Measurements from ENCODE around the gene HPN. TPM values are rescaled to one million over a fixed set of nuclear protein-coding genes. Genes with fewer than 3 reads are reported as not detected.
A peak's percentile ranks its signal among the peaks of the same experiment; 100 is the strongest.
"Not testable (repeated sequence)": the region's sequence is repeated elsewhere in the genome, so short reads cannot be mapped to it uniquely, and the experiment has no call there.

Gene HPN
- total RNA-seq, 2 experiments from 2014 or later: 0.09 TPM; not detected in 1

DNA sequence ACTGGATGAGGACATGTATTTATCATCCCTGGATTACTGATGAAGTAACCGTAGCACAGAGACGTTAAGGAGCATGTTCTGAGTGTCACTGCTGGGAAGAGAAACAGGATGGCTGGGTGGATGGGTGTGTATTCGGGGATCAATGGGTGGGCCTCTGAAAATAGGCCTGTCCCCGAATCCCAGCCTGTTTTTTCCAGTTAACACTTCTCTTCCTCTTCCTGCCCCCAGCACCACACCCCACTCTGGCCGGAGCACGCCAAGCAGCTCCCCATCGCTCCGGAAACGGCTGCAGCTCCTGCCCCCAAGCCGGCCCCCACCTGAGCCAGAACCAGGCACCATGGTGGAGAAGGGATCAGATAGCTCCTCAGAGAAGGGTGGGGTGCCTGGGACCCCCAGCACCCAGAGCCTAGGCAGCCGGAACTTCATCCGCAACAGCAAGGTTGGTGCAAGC is 32.6 kb upstream of the HPN start:
- no peaks in the 10 kb centered on the region for H3K27me3 Mint-ChIP-seq
- POLR2A ChIA-PET: interaction anchor here (1.1 kb wide), 1 partner anchor 20 kb away, joined by 3 read pairs; no protein-coding TSS in a partner anchor
- H3K27ac Mint-ChIP-seq: no peak overlapping the region
- intact Hi-C loops (cut with DNase I, micrococcal nuclease): no loop called here
- H3K9me3 Mint-ChIP-seq (ENCODE audit: low read depth): no peaks in the 10 kb centered on the region
- no peak overlapping the region for H3K4me3 Mint-ChIP-seq
- CTCF ChIA-PET: interaction anchor here (10.4 kb wide), 1 partner anchor 35 kb away, joined by 124 read pairs; no protein-coding TSS in a partner anchor
- ATAC-seq (no peak), DNase-seq (no peak)
- peaks cover 68% of the 10 kb centered on the region for H3K36me3 Mint-ChIP-seq (ENCODE audit: low read depth)
- H3K4me1 Mint-ChIP-seq: peaks cover 72% of the 10 kb centered on the region

GRCh38 chr19:35009424-35010415 is 31.8 kb upstream of the HPN start:
- DNase-seq: no peak

DNA sequence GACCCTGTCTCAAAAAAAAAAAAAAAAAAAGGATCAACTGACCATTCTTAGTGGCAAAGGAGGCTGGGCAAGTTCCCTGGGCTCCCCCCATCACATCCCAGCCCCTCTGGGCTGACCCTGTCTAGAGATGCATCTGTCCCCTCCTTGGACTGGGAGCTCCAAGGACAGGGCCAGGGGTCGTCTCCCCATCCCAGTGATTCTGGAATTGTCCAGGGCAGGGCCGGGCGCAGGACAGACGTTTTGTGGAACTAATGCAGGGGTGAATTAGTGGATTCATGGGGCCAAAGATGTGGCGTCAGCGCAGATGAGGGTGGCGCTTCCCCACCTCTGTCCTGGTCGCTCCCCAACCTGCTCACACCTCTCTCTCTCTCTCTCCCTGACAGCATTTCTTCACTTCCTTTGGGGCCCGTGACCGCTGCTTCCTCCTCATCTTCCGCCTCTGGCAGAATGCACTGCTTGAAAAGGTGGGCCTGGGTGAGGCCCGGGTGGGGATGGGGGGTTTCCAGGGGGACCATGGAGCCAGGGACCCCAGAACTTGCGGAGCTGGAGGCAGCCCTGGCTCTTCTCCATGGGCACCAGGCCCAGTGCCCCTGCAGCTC is 30.3 kb upstream of the HPN start:
- peaks cover 75% of the 10 kb centered on the region for H3K4me1 Mint-ChIP-seq
- ChIA-PET CTCF (interaction anchor here (0.6 to 10.4 kb wide), 8 partner anchors 9 to 107 kb away, joined by 3 to 124 read pairs (median 4); no protein-coding TSS in a partner anchor), POLR2A (interaction anchor here (0.6 kb wide), 1 partner anchor 10 kb away, joined by 4 read pairs; no protein-coding TSS in a partner anchor)
- no peaks in the 10 kb centered on the region for H3K9me3 Mint-ChIP-seq (ENCODE audit: low read depth)
- DNase-seq (no peak), ATAC-seq (no peak)
- intact Hi-C loops (cut with DNase I, micrococcal nuclease): loop anchor here in 1 of 2 experiments (5.0 kb wide), 1 partner anchor 279 kb away; the partner anchor contains the start of gene ZNF181
- H3K36me3 Mint-ChIP-seq (ENCODE audit: low read depth): peaks cover 69% of the 10 kb centered on the region
- H3K4me3 Mint-ChIP-seq: no peak overlapping the region
- peak overlapping the region; percentile 64 for H3K27ac Mint-ChIP-seq
- no peaks in the 10 kb centered on the region for H3K27me3 Mint-ChIP-seq

More at GRCh38 chr19:35009424-35010415, 31.8 kb upstream of the HPN start:
- Mint-ChIP-seq H3K36me3 (ENCODE audit: low read depth) (peaks cover 68% of the 10 kb centered on the region), H3K9me3 (ENCODE audit: low read depth) (no peaks in the 10 kb centered on the region), H3K4me1 (peaks cover 74% of the 10 kb centered on the region), H3K4me3 (no peak overlapping the region), H3K27me3 (no peaks in the 10 kb centered on the region), H3K27ac (peak overlapping the region; percentile 55)
- ATAC-seq: no peak
- intact Hi-C loops (cut with DNase I, micrococcal nuclease): loop anchor here in 1 of 2 experiments (5.0 kb wide), 1 partner anchor 277 kb away; the partner anchor contains the start of gene ZNF181
- ChIA-PET CTCF (interaction anchor here (0.9 to 10.4 kb wide), 2 partner anchors 34 to 36 kb away, joined by 3 to 124 read pairs; no protein-coding TSS in a partner anchor), POLR2A (no interaction called here)

- ATAC-seq (no peak), DNase-seq (no peak)
- Mint-ChIP-seq H3K36me3 (ENCODE audit: low read depth) (peaks cover 63% of the 10 kb centered on the region), H3K9me3 (ENCODE audit: low read depth) (no peaks in the 10 kb centered on the region), H3K27ac (peak overlapping the region; percentile 77), H3K4me3 (no peak overlapping the region), H3K4me1 (peaks cover 67% of the 10 kb centered on the region), H3K27me3 (no peaks in the 10 kb centered on the region)
- ChIA-PET CTCF (interaction anchor here (0.7 to 10.4 kb wide), 9 partner anchors 11 to 106 kb away, joined by 4 to 124 read pairs (median 5); no protein-coding TSS in a partner anchor), POLR2A (no interaction called here)
- intact Hi-C loops (cut with DNase I, micrococcal nuclease): loop anchor here in 1 of 2 experiments (5.0 kb wide), 1 partner anchor 280 kb away; the partner anchor contains the start of gene ZNF181
These were observed 29.5 kb upstream of the HPN start for GRCh38 chr19:35011737-35012682.

- peaks cover 69% of the 10 kb centered on the region for H3K36me3 Mint-ChIP-seq (ENCODE audit: low read depth)
- peak overlapping the region; percentile 77 for H3K27ac Mint-ChIP-seq
- intact Hi-C loops (cut with DNase I, micrococcal nuclease): loop anchor here (1.0 to 5.0 kb wide), 2 partner anchors 40 to 281 kb away; partner anchors contain the start of gene ZNF181 (in 1 of the 2)
- no peaks in the 10 kb centered on the region for H3K27me3 Mint-ChIP-seq
- DNase-seq: peak; percentile 89
- peaks cover 65% of the 10 kb centered on the region for H3K4me1 Mint-ChIP-seq
- ChIA-PET POLR2A (interaction anchor here (0.6 kb wide), 1 partner anchor 165 kb away, joined by 3 read pairs; no protein-coding TSS in a partner anchor), CTCF (interaction anchor here (0.5 to 10.4 kb wide), 13 partner anchors 9 to 849 kb away, joined by 3 to 124 read pairs (median 3); no protein-coding TSS in a partner anchor)
- H3K4me3 Mint-ChIP-seq: peak overlapping the region; percentile 39
- ATAC-seq: peak; percentile 86
- H3K9me3 Mint-ChIP-seq (ENCODE audit: low read depth): no peaks in the 10 kb centered on the region
These were observed 28.3 kb upstream of the HPN start for GRCh38 chr19:35013041-35013819.

DNA sequence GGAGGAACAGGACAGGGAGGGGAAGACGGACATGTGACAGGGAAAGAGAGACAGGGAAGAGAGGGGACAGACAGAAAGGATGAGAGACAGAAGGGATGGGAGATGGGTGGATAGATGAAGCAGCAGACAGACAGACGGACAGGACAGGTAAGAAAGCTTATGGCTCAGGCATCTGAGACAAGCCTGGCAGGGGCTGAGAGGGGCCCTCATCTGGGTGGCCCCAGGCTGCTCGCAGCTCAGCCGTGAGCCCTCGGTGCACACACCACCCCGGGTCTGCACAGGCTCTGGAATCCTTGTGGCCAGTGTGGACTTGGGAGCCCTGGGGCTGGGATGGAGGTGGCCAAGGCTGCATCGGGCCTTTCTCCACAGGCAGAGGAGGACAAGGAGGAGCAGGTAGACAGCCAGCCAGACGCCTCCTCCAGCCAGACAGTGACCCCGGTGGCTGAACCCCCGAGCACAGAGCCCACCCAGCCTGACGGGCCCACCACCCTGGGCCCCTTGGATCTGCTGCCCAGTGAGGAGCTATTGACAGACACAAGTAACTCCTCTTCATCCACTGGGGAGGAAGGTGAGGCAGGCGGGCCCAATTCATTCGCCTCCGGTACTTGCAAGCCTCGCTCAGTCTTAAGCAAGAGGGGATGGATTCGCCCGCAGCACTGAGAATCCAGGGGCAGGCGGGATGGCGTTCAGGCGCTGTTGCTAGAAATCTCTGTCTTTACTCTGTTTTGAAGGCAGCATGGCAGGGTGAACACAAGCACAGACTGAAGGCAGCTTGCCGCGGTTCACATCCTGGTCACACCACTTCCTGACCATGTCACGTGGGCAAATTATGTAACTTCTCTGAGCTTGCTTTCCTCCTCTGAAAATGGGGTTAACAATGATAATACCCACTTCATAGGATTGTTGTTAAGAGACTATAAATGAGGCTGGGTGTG is 27.4 kb upstream of the HPN start:
- Mint-ChIP-seq H3K27ac (peak overlapping the region; percentile 77), H3K4me1 (peaks cover 59% of the 10 kb centered on the region), H3K9me3 (ENCODE audit: low read depth) (no peaks in the 10 kb centered on the region), H3K36me3 (ENCODE audit: low read depth) (peaks cover 75% of the 10 kb centered on the region), H3K4me3 (peak overlapping the region; percentile 15), H3K27me3 (no peaks in the 10 kb centered on the region)
- DNase-seq (peak; percentile 60), ATAC-seq (no peak)
- ChIA-PET CTCF (interaction anchor here (0.5 to 10.4 kb wide), 10 partner anchors 13 to 197 kb away, joined by 3 to 124 read pairs (median 5); partner anchors contain the start of gene ZNF30), POLR2A (interaction anchor here (0.6 to 1.0 kb wide), 2 partner anchors 8 to 166 kb away, joined by 3 read pairs; no protein-coding TSS in a partner anchor)
- intact Hi-C loops (cut with DNase I, micrococcal nuclease): loop anchor here (1.0 to 5.0 kb wide), 2 partner anchors 41 to 282 kb away; partner anchors contain the start of gene ZNF181 (in 1 of the 2)

DNA sequence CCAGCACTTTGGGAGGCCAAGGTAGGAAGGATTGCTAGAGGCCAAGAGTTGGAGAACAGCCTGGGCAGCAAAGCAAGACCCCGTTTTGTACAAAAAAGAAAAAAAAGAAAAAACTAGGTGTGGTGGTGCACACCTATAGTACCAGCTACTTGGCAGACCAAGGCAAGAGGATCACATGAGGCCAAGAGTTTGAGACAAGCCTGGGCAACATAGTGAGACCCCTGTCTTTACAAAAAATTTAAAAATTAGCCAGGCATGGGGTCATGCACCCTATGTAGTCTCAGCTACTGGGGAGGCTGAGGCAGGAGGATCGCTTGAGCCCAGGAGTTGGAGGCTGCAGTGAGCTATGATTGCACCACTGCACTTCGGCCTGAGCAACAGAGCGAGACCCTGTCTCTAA is 26.7 kb upstream of the HPN start:
- Mint-ChIP-seq H3K4me3 (peak overlapping the region; percentile 15), H3K4me1 (peaks cover 54% of the 10 kb centered on the region)

DNA sequence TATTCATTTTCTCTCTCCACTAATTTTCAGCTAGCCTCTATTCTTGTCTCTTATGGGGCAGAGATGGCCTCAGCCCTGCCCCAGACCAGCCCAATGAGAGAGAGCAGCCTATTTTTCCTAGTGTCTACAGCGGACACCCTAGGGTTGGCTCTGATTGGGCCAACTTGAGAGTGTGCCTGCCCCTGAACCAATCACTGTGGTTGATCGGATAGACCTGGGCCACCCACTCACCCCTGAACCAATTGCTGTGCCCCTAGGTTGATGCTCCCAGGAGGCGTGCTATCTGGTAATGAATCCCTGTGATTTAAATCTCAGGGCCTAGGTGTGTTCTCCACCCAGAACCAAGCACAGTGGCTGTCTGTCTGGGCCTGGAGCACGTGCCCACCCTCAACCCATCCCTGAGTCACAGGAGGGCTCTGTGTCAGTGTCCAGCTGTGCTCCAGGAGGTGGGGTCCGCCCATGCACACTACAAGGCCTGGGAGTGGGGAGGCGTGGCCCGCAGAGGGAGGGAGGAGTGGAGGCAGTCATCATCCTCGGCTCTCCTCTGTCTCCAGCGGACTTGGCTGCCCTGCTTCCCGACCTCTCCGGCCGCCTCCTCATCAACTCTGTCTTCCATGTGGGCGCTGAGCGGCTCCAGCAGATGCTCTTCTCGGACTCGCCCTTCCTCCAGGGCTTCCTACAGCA is 26.1 kb upstream of the HPN start:
- POLR2A ChIA-PET: no interaction called here
- CTCF ChIA-PET: interaction anchor here (1.1 to 10.4 kb wide), 2 partner anchors 42 to 88 kb away, joined by 3 to 124 read pairs; partner anchors contain the start of gene ZNF30
- H3K27me3 Mint-ChIP-seq: no peaks in the 10 kb centered on the region
- peaks cover 74% of the 10 kb centered on the region for H3K36me3 Mint-ChIP-seq (ENCODE audit: low read depth)
- no peak for DNase-seq
- peaks cover 51% of the 10 kb centered on the region for H3K4me1 Mint-ChIP-seq
- H3K9me3 Mint-ChIP-seq (ENCODE audit: low read depth): no peaks in the 10 kb centered on the region
- no peak overlapping the region for H3K4me3 Mint-ChIP-seq
- ATAC-seq: no peak
- intact Hi-C loops (cut with DNase I, micrococcal nuclease): no loop called here
- H3K27ac Mint-ChIP-seq: peak overlapping the region; percentile 68

More for the DNA sequence above, 26.7 kb upstream of the HPN start:
- Mint-ChIP-seq H3K36me3 (ENCODE audit: low read depth) (peaks cover 73% of the 10 kb centered on the region), H3K27ac (peak overlapping the region; percentile 77)
- intact Hi-C loops (cut with DNase I, micrococcal nuclease): loop anchor here in 1 of 2 experiments (5.0 kb wide), 1 partner anchor 282 kb away; the partner anchor contains the start of gene ZNF181
- not testable (repeated sequence) for H3K9me3 Mint-ChIP-seq (ENCODE audit: low read depth); DNase-seq; ATAC-seq; H3K27me3 Mint-ChIP-seq
- CTCF ChIA-PET: interaction anchor here (0.7 to 10.4 kb wide), 7 partner anchors 13 to 88 kb away, joined by 3 to 124 read pairs (median 5); partner anchors contain the start of gene ZNF30
- POLR2A ChIA-PET: interaction anchor here (1.0 kb wide), 1 partner anchor 9 kb away, joined by 3 read pairs; no protein-coding TSS in a partner anchor
